ENCODE results near the gene NOX5.
"Not testable (repeated sequence)": the region's sequence is repeated elsewhere in the genome, so short reads cannot be mapped to it uniquely, and the experiment has no call there.

Gene NOX5

DNA sequence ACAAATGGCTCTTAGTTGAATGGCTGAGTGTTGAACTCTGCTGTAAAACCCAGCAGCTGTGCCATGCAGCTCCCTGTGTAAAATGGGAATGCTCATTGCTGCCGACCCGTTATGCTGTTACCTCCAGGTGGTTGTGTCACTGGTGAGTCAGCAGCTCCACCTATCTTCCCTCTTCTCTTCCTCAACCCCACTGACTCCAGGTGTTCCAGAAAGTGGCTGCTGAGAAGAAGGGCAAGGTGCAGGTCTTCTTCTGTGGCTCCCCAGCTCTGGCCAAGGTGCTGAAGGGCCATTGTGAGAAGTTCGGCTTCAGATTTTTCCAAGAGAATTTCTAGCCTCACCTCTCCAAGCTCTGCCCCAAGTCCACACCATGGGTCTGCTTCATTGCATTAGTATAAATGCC lies 41.9 kb downstream of the NOX5 start:
- no peak for FAIRE-seq

DNA sequence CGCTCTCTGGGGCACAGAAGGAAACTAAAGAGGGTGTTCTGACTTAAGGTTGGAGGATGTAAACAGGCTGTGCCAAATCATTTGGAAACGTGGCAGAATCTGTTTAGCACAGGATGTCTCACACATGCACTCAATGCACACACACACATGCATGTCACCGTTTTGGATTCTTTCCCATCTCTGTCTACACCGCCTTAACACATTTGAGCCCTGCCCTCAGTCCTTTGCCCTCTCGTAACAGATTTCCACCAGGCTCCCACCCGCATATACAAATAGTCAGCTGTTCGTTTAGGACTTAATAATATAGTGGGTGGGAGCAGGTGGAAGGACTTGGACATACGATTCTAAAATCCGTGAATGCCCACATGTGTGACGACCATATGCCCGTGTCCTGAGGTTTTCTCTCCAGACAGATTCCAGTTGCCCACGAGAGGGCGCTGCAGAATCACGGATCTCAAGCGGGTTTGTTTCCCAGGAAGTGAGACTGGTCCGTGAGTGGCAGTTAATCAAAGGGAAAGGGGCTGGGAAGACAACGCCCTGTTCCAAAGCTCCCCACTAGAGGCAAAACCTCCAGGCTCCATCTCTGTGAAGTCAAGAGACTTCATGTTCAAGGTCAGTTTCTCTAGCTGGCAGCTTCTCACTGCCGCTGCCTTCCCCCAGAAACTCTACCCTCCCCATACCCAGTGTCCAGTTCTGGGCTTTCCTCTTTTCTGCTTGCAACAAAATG lies 44.5 kb downstream of the NOX5 start:
- DNase-seq (ENCODE audit: low spot score): peak; percentile 94

More for the DNA sequence above, 41.9 kb downstream of the NOX5 start:
- no peak for DNase-seq (ENCODE audit: low spot score)

DNA sequence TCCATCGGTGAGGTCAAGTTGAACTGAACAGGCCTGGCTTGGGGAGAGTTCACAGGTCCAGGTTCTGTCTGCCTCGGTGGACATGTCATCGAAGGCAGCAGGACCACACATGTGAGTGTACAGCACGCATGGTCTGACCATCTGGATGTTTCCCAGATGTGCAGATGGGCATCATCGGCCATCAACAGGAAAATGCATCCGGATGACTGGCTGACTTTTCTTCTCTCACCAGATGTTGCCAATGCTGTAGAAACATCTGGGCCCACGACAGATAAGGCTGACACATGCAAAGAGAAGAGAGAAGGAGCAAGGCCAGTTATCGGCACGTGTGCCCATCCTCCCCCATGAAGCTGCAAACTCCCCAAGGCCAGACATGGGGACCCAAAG lies 45.1 kb downstream of the NOX5 start:
- DNase-seq (ENCODE audit: low spot score): no peak
- peak; percentile 44 for FAIRE-seq

More for the DNA sequence above, 44.5 kb downstream of the NOX5 start:
- FAIRE-seq: peak; percentile 59

DNA sequence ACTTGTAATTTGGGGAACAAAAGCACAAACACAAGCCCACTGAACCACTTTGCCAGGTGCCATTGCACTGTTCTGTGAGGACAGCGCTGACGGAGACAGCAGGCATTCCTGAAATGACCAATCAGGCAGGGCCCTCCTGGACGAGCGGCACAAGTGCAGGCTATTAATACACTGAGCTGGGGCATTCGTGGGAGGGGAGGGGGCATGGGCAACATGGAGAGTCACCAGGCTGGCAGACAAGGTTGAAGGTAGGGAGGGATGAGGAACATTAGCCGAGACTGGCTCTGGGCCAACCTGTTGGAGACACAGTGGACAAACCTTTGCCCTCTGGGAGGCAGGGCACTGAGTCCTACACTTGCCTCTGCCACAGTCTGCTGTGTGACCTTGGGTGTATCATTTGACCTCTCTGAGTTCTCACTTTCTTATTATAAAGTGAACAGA lies 45.6 kb downstream of the NOX5 start:
- no peak for DNase-seq (ENCODE audit: low spot score)

DNA sequence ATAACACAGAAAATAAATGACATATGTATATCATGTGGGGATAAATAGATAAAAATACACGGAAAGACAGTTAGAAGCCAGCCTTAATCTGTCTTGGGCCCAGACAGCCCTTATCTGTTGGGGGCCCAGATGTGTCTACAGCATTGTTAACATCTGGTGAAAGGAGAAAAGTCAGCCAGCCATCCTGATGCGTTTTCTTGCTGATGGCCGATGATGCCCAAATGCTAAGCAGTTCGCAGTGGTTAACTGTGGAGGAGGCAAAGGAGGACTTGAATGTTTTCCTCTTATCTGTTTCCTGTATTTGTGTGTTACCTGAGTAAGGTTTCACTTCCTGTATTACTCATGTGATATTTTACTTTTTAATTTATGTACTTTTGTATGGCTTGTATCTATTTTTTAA lies 46.2 kb downstream of the NOX5 start:
- no peak for DNase-seq (ENCODE audit: low spot score)
- no peak for FAIRE-seq

More for the DNA sequence above, 45.6 kb downstream of the NOX5 start:
- FAIRE-seq: no peak

DNA sequence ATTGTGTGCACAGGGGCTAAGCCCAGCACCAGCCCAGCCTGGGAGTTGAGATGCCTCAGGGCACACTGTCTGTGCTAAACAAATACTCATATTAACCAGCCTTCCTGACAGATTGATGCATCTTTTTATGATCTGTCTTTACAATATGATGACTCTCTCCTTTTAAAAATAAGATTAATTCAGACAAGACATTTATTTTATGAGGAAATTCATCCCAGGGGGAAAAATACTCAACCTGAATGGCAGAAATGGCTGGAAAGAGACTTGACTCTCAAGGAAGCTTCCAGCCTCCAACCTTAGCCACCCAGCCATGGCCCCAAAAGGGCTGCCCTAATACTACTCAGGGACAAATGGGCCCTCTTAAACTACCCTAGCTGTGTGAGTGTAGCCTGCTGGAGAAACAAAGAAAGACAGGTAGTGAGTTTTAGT lies 46.9 kb downstream of the NOX5 start:
- FAIRE-seq (no peak), DNase-seq (ENCODE audit: low spot score) (no peak)

DNA sequence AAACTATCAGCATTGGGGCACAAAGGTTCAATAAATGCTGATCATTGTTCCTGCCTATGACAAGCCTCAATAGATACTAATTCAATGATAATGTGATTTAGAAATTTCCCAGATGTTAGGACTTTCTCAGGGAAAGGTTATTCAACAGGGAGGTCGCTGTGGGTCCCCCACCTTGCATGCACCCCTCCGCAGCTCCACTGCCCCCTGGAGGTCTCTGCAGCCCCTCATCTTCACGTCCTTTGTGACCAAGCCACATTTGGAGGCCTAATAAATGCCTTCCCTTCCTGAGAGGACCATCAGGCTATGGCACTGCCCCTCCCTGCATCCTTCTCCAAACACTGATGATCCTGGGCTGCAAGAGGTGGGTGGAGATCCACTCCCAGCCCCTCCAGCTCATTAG lies 50.2 kb downstream of the NOX5 start:
- no peak for DNase-seq (ENCODE audit: low spot score)
- FAIRE-seq: no peak

DNA sequence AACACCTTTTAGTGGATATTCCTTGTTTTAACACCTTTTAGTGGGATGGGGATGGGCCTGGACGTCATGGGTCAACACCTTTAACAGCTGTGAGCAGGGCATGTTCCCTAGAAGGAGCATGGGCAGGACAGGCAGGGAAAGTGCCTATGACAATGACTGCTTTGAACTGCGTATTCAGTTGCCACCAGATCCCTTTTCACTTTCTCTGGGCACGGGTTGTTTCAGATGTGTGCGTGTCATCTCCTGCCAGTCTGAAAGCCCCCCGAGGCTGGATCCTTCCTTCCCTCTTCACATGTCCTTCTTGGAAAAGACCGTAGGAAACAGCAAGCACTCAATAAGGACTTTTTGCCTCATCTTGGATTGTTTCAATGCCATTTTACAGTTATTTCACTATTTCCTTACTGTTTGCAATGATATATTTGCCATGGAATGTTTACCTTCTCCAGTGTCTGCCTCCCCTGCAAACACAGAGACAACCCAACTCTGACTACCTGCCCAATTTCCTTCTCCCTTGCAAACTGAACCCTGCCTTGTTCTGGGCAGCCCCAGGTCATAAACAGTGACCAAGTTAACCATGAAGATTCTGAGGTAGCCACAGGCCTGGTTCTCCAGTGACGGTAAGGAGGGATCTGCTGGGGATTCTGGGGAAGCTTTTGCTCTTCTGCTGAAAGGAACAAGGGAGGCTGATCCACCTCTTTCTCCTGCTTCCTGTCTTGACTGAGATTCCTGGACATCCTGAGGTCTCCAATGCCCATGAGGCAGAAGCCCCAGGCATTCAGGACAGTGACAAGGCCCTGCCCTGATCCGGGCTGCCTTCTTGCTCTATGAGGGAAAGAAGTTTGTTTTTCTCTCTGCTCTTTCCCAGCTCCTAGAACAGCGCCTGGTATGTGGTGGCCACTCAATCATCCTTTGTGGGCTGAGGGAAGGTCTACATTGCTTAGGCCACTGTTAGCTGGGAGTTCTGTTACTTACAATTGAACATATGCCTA lies 51.8 kb downstream of the NOX5 start:
- DNase-seq (ENCODE audit: low spot score): no peak

DNA sequence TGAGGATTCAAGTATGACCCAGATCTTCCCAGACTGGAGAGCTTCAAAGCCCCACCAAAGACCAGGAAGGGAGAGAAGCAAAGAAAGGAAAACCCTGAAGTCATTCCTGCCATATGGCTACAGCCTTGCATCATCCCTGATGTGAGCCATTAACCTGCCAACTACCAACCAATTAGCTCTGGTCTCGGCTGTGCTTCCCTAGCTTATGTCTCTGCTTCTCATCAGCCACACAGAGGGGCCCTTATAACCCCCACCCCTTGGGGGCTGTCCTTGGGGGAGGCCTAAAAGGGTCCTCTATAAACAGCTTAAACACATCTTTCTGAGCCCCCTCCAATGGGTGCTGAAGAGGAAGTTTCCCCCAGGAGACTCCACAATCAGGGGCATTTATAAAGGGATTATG lies 52.8 kb downstream of the NOX5 start:
- no peak for FAIRE-seq
- DNase-seq (ENCODE audit: low spot score): no peak

More for the DNA sequence above, 51.8 kb downstream of the NOX5 start:
- no peak for FAIRE-seq

DNA sequence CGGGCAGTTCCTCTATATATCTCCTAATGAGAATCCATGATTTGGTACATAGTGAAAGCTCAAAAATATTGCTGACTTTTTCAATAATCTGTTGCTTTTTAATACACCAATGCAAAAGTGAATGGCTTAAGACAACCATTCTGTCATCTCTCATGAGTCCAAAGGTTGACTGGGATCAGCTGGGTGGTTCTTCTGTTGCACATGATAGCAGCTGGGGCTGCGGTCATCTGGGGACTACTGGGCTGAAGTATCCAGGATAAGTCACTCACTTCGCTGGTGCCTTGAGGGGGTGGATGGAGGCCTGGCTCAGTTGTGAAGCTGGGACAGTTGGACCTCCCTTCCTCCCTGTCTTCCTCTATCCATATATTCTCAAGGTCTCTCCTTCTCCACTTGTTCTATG lies 53.7 kb downstream of the NOX5 start:
- no peak for FAIRE-seq
- DNase-seq (ENCODE audit: low spot score): no peak

DNA sequence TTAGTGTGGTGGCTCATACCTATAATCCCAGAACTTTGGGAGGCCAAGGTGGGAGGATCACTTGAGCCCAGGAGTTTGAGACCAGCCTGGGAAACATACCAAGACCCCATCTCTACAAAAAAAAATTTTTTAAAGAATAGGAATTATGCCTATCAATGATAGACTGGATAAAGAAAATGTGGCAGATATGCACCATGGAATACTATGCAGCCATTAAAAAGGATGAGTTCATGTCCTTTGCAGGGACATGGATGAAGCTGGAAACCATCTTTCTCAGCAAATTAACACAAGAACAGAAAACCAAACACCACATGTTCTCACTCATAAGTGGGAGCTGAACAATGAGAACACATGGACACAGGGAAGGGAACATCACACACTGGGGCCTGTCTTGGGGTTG lies 54.8 kb downstream of the NOX5 start:
- DNase-seq (ENCODE audit: low spot score); FAIRE-seq: not testable (repeated sequence)

DNA sequence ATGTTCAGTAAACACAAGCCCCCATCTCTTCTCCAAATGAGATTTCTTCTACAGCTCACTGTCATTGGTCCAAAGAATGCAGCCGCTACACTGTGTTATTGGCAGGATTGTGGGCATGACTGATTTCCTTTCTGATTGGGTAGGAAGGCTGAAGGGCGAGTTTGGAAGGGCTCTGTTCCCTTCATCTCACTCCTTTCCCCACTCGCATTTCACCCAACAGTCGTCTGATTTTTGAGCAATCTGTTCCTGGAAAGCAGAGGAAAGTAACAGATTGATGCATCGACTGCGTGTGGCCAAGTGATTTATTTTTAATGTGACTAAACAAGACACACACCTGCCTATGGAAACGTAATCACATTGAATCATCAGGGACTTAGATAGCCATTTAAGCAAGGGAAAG lies 55.5 kb downstream of the NOX5 start:
- FAIRE-seq: peak; percentile 50
- DNase-seq (ENCODE audit: low spot score): no peak

DNA sequence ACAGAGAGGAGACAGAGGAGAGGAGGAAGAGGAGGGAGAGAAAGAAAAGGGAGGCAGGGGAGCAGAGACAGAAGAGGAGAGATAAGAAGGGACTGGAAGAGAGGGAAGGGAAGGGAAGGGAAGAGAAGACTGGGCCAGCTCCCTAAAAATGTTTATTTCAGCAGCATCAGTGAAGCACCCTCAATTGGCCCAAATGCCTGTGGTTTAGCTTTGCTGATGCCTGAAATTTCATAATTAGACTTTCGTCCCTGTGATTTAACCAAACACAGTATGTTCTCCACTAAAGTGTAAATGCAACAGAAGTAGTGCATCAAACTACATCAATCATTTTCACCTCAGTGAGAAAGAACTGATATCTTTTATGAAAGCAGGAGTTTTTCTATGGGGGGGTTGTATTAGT lies 55.9 kb downstream of the NOX5 start:
- DNase-seq (ENCODE audit: low spot score): no peak

DNA sequence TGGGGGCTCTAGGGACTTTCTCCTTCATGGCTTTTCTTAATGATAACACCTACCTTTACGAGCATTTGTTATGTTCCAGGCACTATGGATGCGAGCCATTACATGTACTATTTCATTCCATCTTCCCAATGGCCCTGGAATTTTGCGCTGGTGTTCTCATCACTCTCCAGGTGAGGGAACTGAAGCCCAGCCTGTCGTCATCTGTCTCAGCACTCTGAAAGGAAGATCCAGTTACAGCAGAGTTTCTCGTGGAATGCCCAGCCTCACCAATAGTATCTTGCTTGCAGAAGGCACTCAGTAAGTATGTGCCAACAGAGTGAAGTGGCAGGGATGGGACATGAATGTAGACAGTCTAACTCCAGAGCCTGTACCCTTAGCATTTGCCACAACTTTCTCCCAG lies 56.8 kb downstream of the NOX5 start:
- FAIRE-seq (peak; percentile 35), DNase-seq (ENCODE audit: low spot score) (no peak)

More for the DNA sequence above, 55.9 kb downstream of the NOX5 start:
- no peak for FAIRE-seq

DNA sequence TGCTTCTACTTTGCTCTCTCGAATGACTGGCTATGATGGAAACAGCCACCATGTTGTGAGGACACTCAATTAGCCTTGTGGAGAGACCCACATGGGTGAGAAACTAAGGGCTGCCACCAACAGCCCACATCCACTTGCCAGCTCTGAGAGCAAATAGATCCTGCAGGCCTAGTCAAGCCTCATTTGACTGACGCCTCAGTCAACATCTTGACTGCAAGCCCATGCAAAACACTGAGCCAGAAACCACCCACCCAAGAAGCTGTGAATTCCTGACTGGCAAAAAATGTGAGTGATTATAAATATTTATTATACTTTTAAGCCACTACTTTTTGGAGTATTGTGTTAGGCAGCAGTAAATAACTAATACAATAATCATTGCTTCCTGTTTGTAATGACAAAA lies 58.4 kb downstream of the NOX5 start:
- FAIRE-seq (no peak), DNase-seq (ENCODE audit: low spot score) (no peak)

DNA sequence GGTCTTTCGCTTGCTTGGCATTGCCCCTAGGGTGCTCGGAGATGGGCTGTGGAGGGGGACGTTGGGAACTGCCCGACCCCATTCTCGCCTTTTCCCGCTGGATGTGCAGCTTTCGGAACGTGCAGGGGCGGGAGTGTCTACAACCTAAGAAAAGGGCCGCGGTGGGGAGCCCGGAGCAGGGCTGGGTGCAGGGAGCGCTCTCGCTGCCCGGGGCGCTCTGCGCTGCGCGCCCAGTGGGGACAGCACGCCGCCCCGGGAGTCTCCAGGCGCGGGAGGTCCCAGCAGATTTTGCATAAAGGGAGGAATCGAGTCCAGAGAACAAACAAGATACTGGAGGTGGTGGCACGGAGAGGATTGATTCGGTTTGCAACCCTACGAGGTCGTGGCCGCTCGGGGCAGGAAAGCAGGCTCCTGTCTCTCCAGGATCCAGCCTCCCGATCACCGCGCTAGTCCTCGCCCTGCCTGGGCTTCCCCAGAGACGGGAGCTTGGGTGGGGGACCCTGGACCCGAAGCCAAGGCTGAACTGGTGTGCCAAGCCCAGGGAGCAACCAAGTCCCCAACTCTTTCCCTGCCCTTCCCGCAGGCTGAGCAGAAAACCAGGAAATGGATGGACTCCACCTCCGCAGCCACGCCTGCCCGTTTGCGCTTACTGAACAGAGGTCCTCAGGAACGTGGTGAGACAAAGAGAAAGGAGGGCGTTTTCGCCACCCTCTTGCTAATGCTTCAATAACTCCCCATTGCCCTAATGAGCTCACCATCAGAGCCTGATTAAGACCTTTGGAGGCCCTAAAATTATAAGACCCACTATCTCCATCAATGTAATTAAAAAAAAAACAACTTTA lies 59.7 kb downstream of the NOX5 start:
- peak; percentile 75 for DNase-seq (ENCODE audit: low spot score)
- FAIRE-seq: no peak

DNA sequence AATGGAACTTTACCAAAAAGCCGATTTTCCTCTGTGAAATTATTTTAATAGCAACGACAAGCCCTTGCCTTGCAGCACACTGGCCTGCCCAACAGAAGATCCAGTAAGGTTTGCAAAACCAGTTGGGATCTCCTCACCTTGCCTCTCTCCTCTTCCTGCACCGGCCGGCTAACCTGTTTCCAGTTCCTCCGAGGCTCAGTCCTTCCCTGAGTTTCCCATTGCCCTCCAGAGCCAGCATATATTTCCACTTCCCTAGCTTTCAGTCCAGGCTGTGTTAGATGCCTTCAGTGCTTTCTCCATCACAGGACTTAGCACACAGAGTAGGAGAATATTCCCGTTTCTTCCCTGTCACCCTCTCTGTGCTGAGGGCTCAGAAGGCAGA lies 60.3 kb downstream of the NOX5 start:
- DNase-seq (ENCODE audit: low spot score): no peak
- FAIRE-seq: no peak

DNA sequence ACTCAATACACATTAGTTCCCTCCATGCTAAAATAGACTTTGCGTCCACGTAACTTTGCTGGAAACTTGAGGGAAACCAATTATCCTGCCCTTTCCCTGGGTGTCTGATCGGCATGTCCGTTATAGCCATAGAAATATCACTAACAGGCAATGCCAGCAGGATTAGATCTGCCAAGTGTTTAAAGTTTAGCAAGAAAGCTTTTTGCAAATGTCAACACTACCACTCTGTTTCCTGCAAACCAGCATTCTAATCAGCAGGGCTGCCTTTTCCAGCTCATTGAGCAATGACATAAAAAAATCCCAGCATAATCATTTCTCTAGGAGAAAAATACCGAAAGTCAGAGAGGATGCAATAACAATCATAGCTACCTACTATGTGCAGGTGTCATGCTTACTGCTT lies 60.9 kb downstream of the NOX5 start:
- FAIRE-seq: no peak
- DNase-seq (ENCODE audit: low spot score): no peak

DNA sequence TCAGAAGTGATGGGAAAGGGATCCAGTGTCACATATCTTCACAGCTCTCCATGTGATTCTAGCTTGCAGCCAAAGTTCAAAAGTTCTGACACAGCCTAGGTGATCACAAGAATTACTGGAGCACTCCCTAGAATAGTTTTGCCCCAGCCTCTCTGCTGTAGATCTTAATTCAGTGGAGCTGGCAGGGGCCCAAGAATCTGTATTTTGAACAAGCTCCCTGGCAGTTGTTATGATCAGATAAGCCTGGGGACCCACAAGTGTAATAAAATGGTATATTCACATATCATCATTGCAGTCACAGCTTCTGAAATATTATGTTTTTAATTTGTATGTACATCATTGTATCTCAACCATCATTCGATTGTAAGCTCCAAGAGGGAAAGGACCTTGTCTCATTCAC lies 62.3 kb downstream of the NOX5 start:
- DNase-seq (ENCODE audit: low spot score) (no peak), FAIRE-seq (no peak)

DNA sequence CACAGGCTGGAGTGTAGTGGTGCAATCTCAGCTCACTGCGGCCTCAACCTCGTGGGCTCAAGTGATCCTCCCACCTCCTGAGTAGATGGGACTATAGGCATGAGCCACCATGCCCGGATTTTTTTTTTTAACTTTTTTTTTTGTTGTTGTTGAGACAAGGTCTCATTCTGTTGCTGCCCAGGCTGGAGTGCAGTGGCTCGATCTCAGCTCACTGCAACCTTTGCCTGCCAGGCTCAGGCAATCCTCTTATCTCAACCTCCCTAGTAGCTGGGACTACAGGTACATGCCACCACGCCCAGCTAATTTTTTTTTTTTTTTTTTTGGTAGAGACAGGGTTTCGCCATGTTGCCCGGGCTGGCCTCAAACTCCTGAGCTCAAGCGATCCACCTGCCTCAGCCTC lies 64.1 kb downstream of the NOX5 start:
- DNase-seq (ENCODE audit: low spot score) (no peak), FAIRE-seq (no peak)
